IMR-90 (cell line): ENCODE results near the gene CT47C1. TPM values are rescaled to one million over a fixed set of nuclear protein-coding genes. Genes with fewer than 3 reads are reported as not detected.

Experiments used
- ATAC-seq: fragments of 200-7000 bp; cut with Tn5 transposase; 2 replicates; pipeline ENCODE4 v1.9.1; 2020; ENCODE audit warnings: low read depth, mild to moderate bottlenecking, moderate library complexity
- BruUV-seq: library from RNA; stranded (reverse); fragments of 400-500 nt; replicated peaks from 2 replicates; lab custom pipeline; 2021; lab: Mats Ljungman, UMichigan
- CTCF ChIA-PET: fragments of 300-600 bp; formaldehyde crosslinking; extraction: SDS; loops from one replicate; lab custom pipeline; 2021; ENCODE audit warnings: antibody characterized with exemption; lab: Yijun Ruan, JAX
- POLR2A ChIA-PET: fragments of 300-600 bp; sonication (Branson Sonifier 250); formaldehyde crosslinking; loops from one replicate; lab custom pipeline; 2022; ENCODE audit warnings: antibody characterized with exemption; ENCODE audit not compliant: unreplicated experiment; lab: Charles Lee
- DNase-seq: peaks from one replicate; pipeline ENCODE4 v3.0.0; 2013
- H2AFZ ChIP-seq: replicated peaks from 2 replicates; pipeline ENCODE3; 2013; ENCODE audit warnings: low read length, mild to moderate bottlenecking; ENCODE audit not compliant: poor library complexity
- H2AK5ac ChIP-seq: 2 replicates; pipeline ENCODE4 v1.6.1; 2013; ENCODE audit warnings: low read depth, low read length, inconsistent platforms
- H2AK9ac ChIP-seq: replicated peaks from 2 replicates; pipeline ENCODE3; 2013; ENCODE audit warnings: mild to moderate bottlenecking, low read depth, low read length, moderate library complexity; ENCODE audit not compliant: poor library complexity
- H2BK120ac ChIP-seq: 2 replicates; pipeline ENCODE4 v1.6.1; 2013; ENCODE audit warnings: low read depth, low read length, inconsistent platforms
- H2BK15ac ChIP-seq: 3 replicates; pipeline ENCODE4 v1.6.1; 2013; ENCODE audit warnings: low read depth, low read length, inconsistent platforms
- H2BK20ac ChIP-seq: 2 replicates; pipeline ENCODE4 v1.6.1; 2013; ENCODE audit warnings: low read depth, mild to moderate bottlenecking, inconsistent platforms, low read length, moderate library complexity
- H2BK5ac ChIP-seq: 2 replicates; pipeline ENCODE4 v1.6.1; 2013; ENCODE audit warnings: mild to moderate bottlenecking, low read depth, low read length, inconsistent platforms; ENCODE audit not compliant: poor library complexity, severe bottlenecking
- H3K14ac ChIP-seq: replicated peaks from 2 replicates; pipeline ENCODE4 v1.6.1; 2013; ENCODE audit warnings: low read depth, low read length, inconsistent platforms
- H3K18ac ChIP-seq: 2 replicates; pipeline ENCODE4 v1.6.1; 2013; ENCODE audit warnings: low read depth, low read length, control low read depth
- H3K23ac ChIP-seq: 2 replicates; pipeline ENCODE4 v1.6.1; 2013; ENCODE audit warnings: low read depth, low read length, inconsistent platforms
- H3K27ac ChIP-seq: 2 replicates; pipeline ENCODE4 v1.5.1; 2013; ENCODE audit warnings: mild to moderate bottlenecking, control low read depth, low read length; ENCODE audit not compliant: insufficient read depth
- H3K27me3 ChIP-seq: 2 replicates; pipeline ENCODE4 v1.6.1; 2013; ENCODE audit warnings: low read length; ENCODE audit not compliant: control insufficient read depth, insufficient read depth
- H3K36me3 ChIP-seq: 2 replicates; pipeline ENCODE4 v1.6.1; 2013; ENCODE audit warnings: low read length, mixed read lengths; ENCODE audit not compliant: control insufficient read depth, insufficient read depth
- H3K4ac ChIP-seq: 2 replicates; pipeline ENCODE4 v1.6.1; 2013; ENCODE audit warnings: low read depth, low read length, inconsistent platforms
- H3K4me1 ChIP-seq: 2 replicates; pipeline ENCODE4 v1.6.1; 2013; ENCODE audit warnings: low read length, mixed read lengths; ENCODE audit not compliant: control insufficient read depth, insufficient read depth
- H3K4me2 ChIP-seq: 2 replicates; pipeline ENCODE4 v1.6.1; 2013; ENCODE audit warnings: low read depth, mild to moderate bottlenecking, control low read depth, low read length, moderate library complexity
- H3K4me3 ChIP-seq: 2 replicates; pipeline ENCODE4 v1.5.1; 2013; ENCODE audit warnings: low read depth, mild to moderate bottlenecking, control low read depth, low read length, moderate library complexity; ENCODE audit not compliant: insufficient read depth
- H3K56ac ChIP-seq: 2 replicates; pipeline ENCODE4 v1.6.1; 2013; ENCODE audit warnings: low read length, inconsistent platforms; ENCODE audit not compliant: insufficient read depth; ENCODE audit errors: extremely low read depth
- H3K79me1 ChIP-seq, 2 experiments: 2 replicates each; pipeline ENCODE4 v1.6.1; 2013; ENCODE audit warnings: low read length in 2 of 2, inconsistent platforms in 1 of 2, low read depth in 1 of 2
- H3K9ac ChIP-seq: 2 replicates; pipeline ENCODE4 v1.6.1; 2013; ENCODE audit warnings: low read depth, low read length, control low read depth
- H3K9me1 ChIP-seq: 2 replicates; pipeline ENCODE4 v1.6.1; 2013; ENCODE audit warnings: low read length, inconsistent platforms; ENCODE audit not compliant: insufficient read depth
- H3K9me3 ChIP-seq: 2 replicates; pipeline ENCODE4 v1.6.1; 2013; ENCODE audit warnings: low read length; ENCODE audit not compliant: control insufficient read depth, insufficient read depth
- H4K20me1 ChIP-seq: 2 replicates; pipeline ENCODE4 v1.6.1; 2013; ENCODE audit warnings: low read length, inconsistent platforms; ENCODE audit not compliant: insufficient read depth
- H4K5ac ChIP-seq: 2 replicates; pipeline ENCODE4 v1.6.1; 2013; ENCODE audit warnings: mild to moderate bottlenecking, low read depth, low read length, control low read depth
- H4K8ac ChIP-seq, 2 experiments: 2 replicates each; pipeline ENCODE4 v1.6.1; 2013; ENCODE audit warnings: low read depth in 2 of 2, low read length in 2 of 2, control low read depth in 1 of 2, inconsistent platforms in 1 of 2
- H4K91ac ChIP-seq: 2 replicates; pipeline ENCODE4 v1.6.1; 2013; ENCODE audit warnings: low read depth, low read length, inconsistent platforms; ENCODE audit not compliant: insufficient read depth
- CTCF ChIP-seq: conservative IDR thresholded peaks from 2 replicates; pipeline ENCODE4 v1.5.1; 2012; ENCODE audit warnings: mild to moderate bottlenecking, low read depth, low read length, improper control_type of control experiment
- ELK1 ChIP-seq: fragments of 150-350 bp; IDR thresholded peaks from 2 replicates; pipeline ENCODE4 v1.6.1; 2016; ENCODE audit warnings: low read depth, mild to moderate bottlenecking, low read length, moderate library complexity, borderline replicate concordance
- FOS ChIP-seq: fragments of 150-350 bp; IDR thresholded peaks from 2 replicates; pipeline ENCODE4 v1.6.1; 2016; ENCODE audit warnings: low read depth, low read length
- MAZ ChIP-seq: IDR thresholded peaks from 2 replicates; pipeline ENCODE4 v1.6.1; 2012; ENCODE audit warnings: low read depth, mild to moderate bottlenecking, low read length, improper control_type of control experiment, moderate library complexity, borderline replicate concordance
- RAD21 ChIP-seq: IDR thresholded peaks from 2 replicates; pipeline ENCODE4 v1.6.1; 2012; ENCODE audit warnings: low read length, improper control_type of control experiment
- SMC3 ChIP-seq: fragments of 150-350 bp; IDR thresholded peaks from 2 replicates; pipeline ENCODE4 v1.6.1; 2016; ENCODE audit warnings: low read depth, mild to moderate bottlenecking, antibody characterized with exemption, low read length, moderate library complexity
- WGBS, 2 experiments: methylation state at CpG; one replicate each; pipeline versions ENCODE4 v1.1.5 to v1.1.7; 2013; ENCODE audit warnings: missing lambda C conversion rate in 2 of 2; ENCODE audit not compliant: insufficient read length in 1 of 2; ENCODE audit errors: extremely low coverage in 2 of 2; 5-methylcytosine and 5-hydroxymethylcytosine counted together
- dilution Hi-C: fragments of 300-500 bp; cut with HindIII; formaldehyde crosslinking; loops from one replicate; pipeline ENCODE4 v1.14.3; 2018; ENCODE audit warnings: low sequenced_read_pairs; ENCODE audit not compliant: unreplicated experiment
- in situ Hi-C: fragments of 300-500 bp; cut with MboI; formaldehyde crosslinking; loops from 3 replicates; pipeline ENCODE4 v1.14.3; 2019; ENCODE audit warnings: low sequenced_read_pairs, inconsistent platforms, mixed read lengths
- intact Hi-C: fragments of 100-400 bp; cut with micrococcal nuclease; formaldehyde crosslinking; loops from 2 replicates; pipeline ENCODE4 v1.10.0; 2022
- polyA plus RNA-seq, 3 experiments: library from polyadenylated mRNA; depleted of rRNA; stranded (reverse); fragments of >200 nt; gene quantifications; 2 replicates each; pipeline ENCODE4 v1.2.3, GENCODE V29; 2012; ENCODE audit warnings: low replicate concordance in 1 of 3
- total RNA-seq: library from RNA; depleted of rRNA; stranded (reverse); fragments of >200 nt; gene quantifications from 2 replicates; pipeline ENCODE4 v1.2.3, GENCODE V29; 2012

CT47C1 gene
- total and polyA plus RNA-seq, 2 of the 4 experiments (the other 2 are of a cell fraction): not detected

DNA sequence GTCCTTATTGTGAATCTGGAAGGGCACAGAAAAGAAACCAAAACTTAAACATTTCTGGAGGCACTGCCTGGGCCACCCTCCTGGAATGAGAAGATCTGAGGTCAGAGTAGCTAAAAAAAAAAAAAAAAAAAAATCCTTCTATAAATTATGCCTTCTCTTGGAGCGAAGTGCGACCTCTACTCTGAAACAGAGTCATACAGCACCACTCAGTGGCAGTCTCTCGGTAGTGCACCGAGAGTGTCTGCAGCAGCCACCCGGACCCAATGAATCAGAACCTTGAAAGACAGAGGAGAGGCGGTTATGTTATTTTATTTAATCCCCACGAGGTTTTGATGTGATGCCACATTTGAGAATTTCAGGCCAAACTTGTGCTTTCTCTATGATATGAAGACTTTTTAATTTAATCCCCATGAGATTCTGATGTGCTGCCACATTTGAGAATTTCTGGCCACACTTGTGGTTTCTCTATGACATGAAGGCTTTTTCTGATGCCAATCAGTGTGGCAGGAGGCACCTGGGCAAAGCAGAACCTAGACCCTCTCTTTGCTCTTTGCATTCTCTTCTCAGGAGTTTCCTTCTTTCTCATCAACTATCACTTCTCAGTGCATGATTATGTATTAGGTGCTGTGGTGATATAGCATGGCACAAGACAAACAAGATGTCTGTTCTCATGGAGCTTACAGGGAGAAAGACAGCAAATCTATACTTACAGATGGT, 5.6 kb upstream of the CT47C1 start:
- in situ Hi-C loops: no loop called here
- Histone ChIP-seq H3K56ac (no peak overlapping the region), H3K79me1 (no peaks in the 10 kb centered on the region), H4K20me1 (no peaks in the 10 kb centered on the region), H3K36me3 (no peaks in the 10 kb centered on the region), H2AK9ac (no peak overlapping the region), H4K8ac (no peak overlapping the region), H3K23ac (no peak overlapping the region), H4K5ac (no peak overlapping the region), H3K14ac (no peak overlapping the region), H4K91ac (no peak overlapping the region), H2AFZ (no peak overlapping the region), H3K27ac (no peak overlapping the region), H2BK20ac (no peak overlapping the region), H2AK5ac (no peak overlapping the region), H3K4me3 (no peak overlapping the region), H3K4ac (no peak overlapping the region), H2BK5ac (no peak overlapping the region), H3K27me3 (peaks cover 8% of the 10 kb centered on the region), H3K4me1 (no peaks in the 10 kb centered on the region), H2BK120ac (no peak overlapping the region), H3K18ac (no peak overlapping the region), H3K9me1 (no peaks in the 10 kb centered on the region), H3K9ac (no peak overlapping the region), H2BK15ac (no peak overlapping the region), H3K9me3 (no peaks in the 10 kb centered on the region), H3K4me2 (no peak overlapping the region)
- intact Hi-C loops: loop anchor here (1.0 kb wide), 3 partner anchors 46 to 220 kb away; no protein-coding TSS in a partner anchor
- ATAC-seq (peak; percentile 96), DNase-seq (peak; percentile 49)
- ChIA-PET CTCF (interaction anchor here (0.6 to 1.2 kb wide), 8 partner anchors 9 to 219 kb away, joined by 3 to 5 read pairs (median 4); no protein-coding TSS in a partner anchor), POLR2A (no interaction called here)
- WGBS, 2 experiments: no CpG with 5 or more reads among the region's 7 CpGs
- dilution Hi-C loops: no loop called here
- BruUV-seq: no TSS peak
- TF ChIP-seq FOS (no peak), ELK1 (no peak), RAD21 (peak; percentile 76), MAZ (no peak), CTCF (peak; percentile 70), SMC3 (peak; percentile 69)
